Fibroblast of lung (primary cell): ENCODE data around the gene SIPA1. TPM values are rescaled to one million over a fixed set of nuclear protein-coding genes. Genes with fewer than 3 reads are reported as not detected.

Source experiments
- DNase-seq, 2 donors: peaks; one replicate each; pipeline versions ENCODE4 v3.0.0 to v3.0.0-alpha.2; 2010; ENCODE audit warnings: low read depth in 2 of 2
- H2AFZ ChIP-seq: 2 replicates; pipeline ENCODE4 v1.5.1; 2012; ENCODE audit warnings: low read length, control low read depth, inconsistent platforms
- H3K27ac ChIP-seq: 2 replicates; pipeline ENCODE4 v1.5.1; 2011; ENCODE audit warnings: low read length, control low read depth; ENCODE audit not compliant: insufficient read depth
- H3K27me3 ChIP-seq: 2 replicates; pipeline ENCODE4 v1.5.1; 2011; ENCODE audit warnings: mild to moderate bottlenecking, low read length; ENCODE audit not compliant: control insufficient read depth, insufficient read depth
- H3K36me3 ChIP-seq: 2 replicates; pipeline ENCODE4 v1.5.1; 2011; ENCODE audit warnings: low read length; ENCODE audit not compliant: control insufficient read depth, insufficient read depth
- H3K4me1 ChIP-seq: 2 replicates; pipeline ENCODE4 v1.5.1; 2011; ENCODE audit warnings: low read length; ENCODE audit not compliant: control insufficient read depth, insufficient read depth; ENCODE audit errors: extremely low read depth
- H3K4me2 ChIP-seq: 2 replicates; pipeline ENCODE4 v1.5.1; 2011; ENCODE audit warnings: low read length, control low read depth; ENCODE audit not compliant: insufficient read depth; ENCODE audit errors: extremely low read depth
- H3K4me3 ChIP-seq, 4 experiments: fragments of 200-600 bp in 1 of 4; sonication (generic) in 1 of 4; replicated peaks in 1 of 4; 2 replicates each; pipeline ENCODE4 v1.5.1; 2011 to 2016; ENCODE audit warnings: low read length in 4 of 4, low read depth in 3 of 4, mild to moderate bottlenecking in 3 of 4, control low read depth in 2 of 4, inconsistent platforms in 1 of 4, mixed read lengths in 1 of 4; ENCODE audit not compliant: insufficient read depth in 1 of 4; ENCODE audit errors: control extremely low read depth in 1 of 4
- H3K79me2 ChIP-seq: 2 replicates; pipeline ENCODE4 v1.5.1; 2012; ENCODE audit warnings: mild to moderate bottlenecking, low read length, inconsistent platforms; ENCODE audit not compliant: control insufficient read depth, insufficient read depth
- H3K9ac ChIP-seq: 2 replicates; pipeline ENCODE4 v1.5.1; 2011; ENCODE audit warnings: mild to moderate bottlenecking, low read length, control low read depth; ENCODE audit not compliant: insufficient read depth
- H3K9me3 ChIP-seq: 2 replicates; pipeline ENCODE4 v1.5.1; 2012; ENCODE audit warnings: low read depth, low read length; ENCODE audit not compliant: control insufficient read depth, insufficient read depth
- H4K20me1 ChIP-seq: 2 replicates; pipeline ENCODE4 v1.5.1; 2011; ENCODE audit warnings: low read length; ENCODE audit not compliant: control insufficient read depth, insufficient read depth; ENCODE audit errors: extremely low read depth
- EZH2 ChIP-seq: IDR thresholded peaks from 2 replicates; pipeline ENCODE4 v1.5.1; 2012; ENCODE audit warnings: low read length, control low read depth, mild to moderate bottlenecking; ENCODE audit errors: missing control alignments
- polyA plus RNA-seq, 2 donors: library from polyadenylated mRNA; depleted of rRNA in 1 of 2; stranded (reverse) in 1 of 2; unstranded in 1 of 2; fragments of >200 nt; gene quantifications; 2 replicates each; pipeline ENCODE4 v1.2.1, GENCODE V29; 2011 to 2012; ENCODE audit warnings: missing spikeins in 1 of 2
- total RNA-seq: library from RNA; depleted of rRNA; stranded (reverse); fragments of >200 nt; gene quantifications from 2 replicates; pipeline ENCODE4 v1.2.1, GENCODE V29; 2014
- TF ChIP-seq, protein P1 (sequence below), 2 donors: IDR thresholded peaks in 1 of 2; conservative IDR thresholded peaks in 1 of 2; 1 replicate in 1 of 2; 2 replicates in 1 of 2; pipeline ENCODE4 v1.5.1; 2011 to 2012; ENCODE audit warnings: low read length in 2 of 2, control low read depth in 1 of 2, inconsistent platforms in 1 of 2, low read depth in 1 of 2, mild to moderate bottlenecking in 1 of 2

Gene SIPA1
- total and polyA plus RNA-seq, 2 donors (not counting 1 experiment from before 2014, with no cell fraction given) = 7.8 to 32.5 TPM

DNA sequence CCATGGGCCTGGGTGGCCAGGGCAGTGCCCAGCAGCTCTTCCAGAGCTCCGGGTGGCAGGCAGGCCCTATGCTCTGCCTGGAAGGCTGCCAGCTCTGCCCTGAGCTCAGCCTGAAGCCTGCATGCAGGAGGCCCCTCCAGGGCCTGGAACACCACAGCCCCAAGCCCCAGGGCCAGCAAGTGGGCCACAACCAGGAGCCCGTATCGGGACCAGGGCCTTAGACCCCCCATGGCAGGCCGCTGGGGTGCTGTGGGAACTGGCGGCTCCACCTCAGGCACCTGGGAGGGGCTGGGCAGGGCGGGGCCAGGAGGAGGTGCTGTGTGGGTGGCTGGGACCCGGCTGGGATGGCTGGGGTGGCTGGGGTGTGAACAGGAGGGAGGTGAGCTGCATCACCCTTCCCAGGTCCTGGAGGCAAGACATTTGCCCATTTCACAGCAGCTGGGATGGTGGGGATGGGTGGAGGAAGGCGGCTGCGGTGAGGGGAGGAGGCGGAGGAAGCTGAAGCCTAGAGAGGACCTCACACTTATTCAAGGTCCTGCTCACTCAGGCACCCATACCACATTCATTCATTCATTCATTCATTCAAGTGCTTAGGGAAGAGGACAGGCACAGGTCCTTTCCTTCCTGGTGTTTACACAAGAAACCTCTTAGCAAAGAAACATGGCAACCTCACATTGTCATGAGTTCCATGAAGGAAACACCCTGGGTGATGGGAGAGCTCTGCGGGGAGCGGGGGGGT is 42.2 kb upstream of the SIPA1 start, which contains the start of gene KCNK7:
KCNK7 (minus strand) TSS at position 258 of the 739 bp plus-strand sequence; CDS start at position 230, 28 bp downstream.
- no peak within 1 kb of the TSS for H3K4me2 ChIP-seq
- TF ChIP-seq, protein P1, sequence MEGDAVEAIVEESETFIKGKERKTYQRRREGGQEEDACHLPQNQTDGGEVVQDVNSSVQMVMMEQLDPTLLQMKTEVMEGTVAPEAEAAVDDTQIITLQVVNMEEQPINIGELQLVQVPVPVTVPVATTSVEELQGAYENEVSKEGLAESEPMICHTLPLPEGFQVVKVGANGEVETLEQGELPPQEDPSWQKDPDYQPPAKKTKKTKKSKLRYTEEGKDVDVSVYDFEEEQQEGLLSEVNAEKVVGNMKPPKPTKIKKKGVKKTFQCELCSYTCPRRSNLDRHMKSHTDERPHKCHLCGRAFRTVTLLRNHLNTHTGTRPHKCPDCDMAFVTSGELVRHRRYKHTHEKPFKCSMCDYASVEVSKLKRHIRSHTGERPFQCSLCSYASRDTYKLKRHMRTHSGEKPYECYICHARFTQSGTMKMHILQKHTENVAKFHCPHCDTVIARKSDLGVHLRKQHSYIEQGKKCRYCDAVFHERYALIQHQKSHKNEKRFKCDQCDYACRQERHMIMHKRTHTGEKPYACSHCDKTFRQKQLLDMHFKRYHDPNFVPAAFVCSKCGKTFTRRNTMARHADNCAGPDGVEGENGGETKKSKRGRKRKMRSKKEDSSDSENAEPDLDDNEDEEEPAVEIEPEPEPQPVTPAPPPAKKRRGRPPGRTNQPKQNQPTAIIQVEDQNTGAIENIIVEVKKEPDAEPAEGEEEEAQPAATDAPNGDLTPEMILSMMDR (conservative IDR thresholded peaks at IDR 0.05 in 1 of 2, IDR thresholded peaks at IDR 0.05 in 1 of 2; ENCODE audit: low read depth in 1 of 2, low read length in 2 of 2) = no peak
- TF ChIP-seq EZH2 = no peak
- H2AFZ ChIP-seq = no peak within 1 kb of the TSS
- no peak within 1 kb of the TSS for H3K27ac ChIP-seq
- H3K79me2 ChIP-seq = no peaks in the 10 kb centered on the region
- peak in 1 of 2 donors; percentile 28 for DNase-seq
- no peak within 1 kb of the TSS for H3K9ac ChIP-seq
- H3K4me3 ChIP-seq = no peak within 1 kb of the TSS
- H3K36me3 ChIP-seq = peaks cover 20% of the 10 kb centered on the region
- no peaks in the 10 kb centered on the region for H4K20me1 ChIP-seq
- no peaks in the 10 kb centered on the region for H3K9me3 ChIP-seq
- no peaks in the 10 kb centered on the region for H3K27me3 ChIP-seq
- H3K4me1 ChIP-seq = no peaks in the 10 kb centered on the region

DNA sequence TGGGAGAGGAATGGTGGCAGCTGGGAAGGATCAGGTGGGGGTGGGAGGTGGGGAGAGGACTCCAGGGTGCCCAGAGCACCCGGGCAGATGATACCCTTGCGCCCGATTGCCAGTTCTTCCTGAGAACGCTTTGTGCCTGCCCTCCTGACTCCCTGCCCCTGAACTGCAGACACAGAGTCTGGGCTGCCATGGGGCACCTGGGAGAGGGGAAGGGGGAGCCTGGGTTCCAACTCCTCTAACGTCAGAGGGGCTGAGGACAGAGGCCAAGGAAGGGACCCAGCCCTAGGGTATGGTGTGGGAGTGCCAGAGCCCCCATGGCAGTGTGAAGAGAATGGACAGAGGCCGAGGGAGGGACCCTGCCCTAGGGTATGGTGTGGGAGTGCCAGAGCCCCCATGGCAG is 41.4 kb upstream of the SIPA1 start:
- TF ChIP-seq EZH2 = no peak
- TF ChIP-seq, protein P1 (conservative IDR thresholded peaks at IDR 0.05 in 1 of 2, IDR thresholded peaks at IDR 0.05 in 1 of 2; ENCODE audit: low read depth in 1 of 2, low read length in 2 of 2) = no peak
- no peaks in the 10 kb centered on the region for H4K20me1 ChIP-seq
- H3K4me2 ChIP-seq = no peak overlapping the region
- no peak for DNase-seq
- H3K27ac ChIP-seq = no peak overlapping the region
- no peak overlapping the region for H2AFZ ChIP-seq
- no peak overlapping the region for H3K9ac ChIP-seq
- H3K79me2 ChIP-seq = no peaks in the 10 kb centered on the region
- H3K27me3 ChIP-seq = no peaks in the 10 kb centered on the region
- H3K4me3 ChIP-seq = no peak overlapping the region
- H3K9me3 ChIP-seq = no peaks in the 10 kb centered on the region
- no peaks in the 10 kb centered on the region for H3K4me1 ChIP-seq
- peaks cover 20% of the 10 kb centered on the region for H3K36me3 ChIP-seq

DNA sequence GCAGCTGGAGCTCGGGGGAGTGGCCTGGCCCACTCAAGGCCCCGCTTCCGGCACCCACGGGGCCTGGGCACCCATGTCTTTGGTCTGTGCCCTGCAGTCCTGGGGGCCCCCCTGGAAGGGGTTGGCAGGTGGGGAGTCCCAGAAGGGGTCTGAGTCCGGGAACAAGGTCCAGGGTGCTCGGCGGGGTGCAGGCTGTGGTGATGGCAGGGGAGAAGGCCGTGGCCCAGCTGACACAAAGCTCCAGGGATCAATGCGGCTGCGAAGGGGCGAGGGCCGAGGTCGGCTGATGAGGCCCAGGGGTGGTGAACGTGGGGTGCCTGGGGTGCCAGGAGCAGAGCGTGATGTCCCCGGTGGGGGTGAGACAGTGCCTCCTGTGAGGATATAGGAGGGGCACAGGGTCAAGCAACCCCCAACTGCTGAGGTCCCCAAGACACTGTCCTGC is 39.6 kb upstream of the SIPA1 start:
- Histone ChIP-seq H3K9me3 (no peaks in the 10 kb centered on the region), H4K20me1 (no peaks in the 10 kb centered on the region), H3K4me3 (no peak overlapping the region), H3K79me2 (no peaks in the 10 kb centered on the region), H3K4me1 (no peaks in the 10 kb centered on the region), H3K36me3 (peaks cover 15% of the 10 kb centered on the region), H3K27ac (no peak overlapping the region), H3K9ac (no peak overlapping the region), H3K4me2 (no peak overlapping the region), H3K27me3 (no peaks in the 10 kb centered on the region), H2AFZ (no peak overlapping the region)
- DNase-seq = no peak
- TF ChIP-seq, protein P1 (conservative IDR thresholded peaks at IDR 0.05 in 1 of 2, IDR thresholded peaks at IDR 0.05 in 1 of 2; ENCODE audit: low read depth in 1 of 2, low read length in 2 of 2) = no peak
- no peak for TF ChIP-seq EZH2
